ENCODE measurements around the gene USP14.

Gene USP14

DNA sequence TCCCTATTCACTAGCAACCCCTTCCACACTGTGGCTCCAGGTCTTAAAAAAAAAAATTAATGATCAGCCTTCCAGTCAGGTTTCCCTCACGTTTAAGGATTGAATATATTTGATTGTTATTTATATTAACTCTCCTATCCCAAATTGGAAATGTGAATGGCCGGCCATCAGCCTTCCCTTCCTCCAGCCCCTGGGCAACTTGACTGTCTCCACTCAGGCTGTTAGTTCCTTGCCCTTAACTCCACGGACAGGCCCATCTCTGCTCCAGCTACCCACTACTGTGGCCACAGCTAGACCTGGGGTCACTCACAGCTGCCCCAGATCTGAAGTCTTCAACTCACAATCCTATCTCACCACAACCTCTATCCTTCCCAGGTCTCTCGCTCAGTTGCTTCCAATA, 69.5 kb downstream of the USP14 start:
- no peak for DNase-seq (ENCODE audit: low read depth in 2 of 2)

DNA sequence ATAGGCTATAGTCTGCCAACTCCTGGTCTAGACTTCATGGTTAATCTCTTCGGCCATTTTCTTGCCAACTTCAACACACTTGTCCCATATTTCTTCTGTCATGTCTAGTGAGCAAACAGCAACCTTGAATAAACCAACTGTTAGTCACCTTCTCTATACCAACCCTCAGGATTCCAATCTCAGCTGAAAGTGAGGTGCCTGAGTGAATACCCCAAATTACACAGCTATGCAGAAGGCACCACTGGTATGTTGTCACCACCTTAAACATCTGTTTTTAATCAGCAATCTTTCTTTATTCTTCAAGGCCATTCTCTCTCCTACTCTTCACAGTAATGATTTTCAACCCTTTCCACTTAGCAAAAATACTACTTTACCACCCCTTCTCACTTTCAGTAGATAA, 70.2 kb downstream of the USP14 start:
- no peak for DNase-seq (ENCODE audit: low read depth in 2 of 2)

DNA sequence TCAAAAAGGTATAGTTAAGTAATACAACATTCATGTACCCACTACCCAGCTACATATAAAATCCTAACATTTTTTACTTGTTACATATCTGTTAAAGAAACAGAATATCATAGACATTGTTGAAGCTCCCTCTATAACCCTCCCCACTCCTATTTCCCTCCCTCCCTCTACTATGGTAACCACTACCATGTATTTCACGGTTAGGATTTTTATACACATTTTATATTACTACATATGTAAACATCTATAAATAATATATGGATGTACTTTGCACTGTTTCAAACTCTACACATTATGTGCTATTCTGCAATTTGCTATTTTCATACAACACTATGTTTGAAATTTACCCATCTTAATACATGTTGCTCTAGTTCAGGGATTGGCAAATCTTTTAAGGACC, 73.2 kb downstream of the USP14 start:
- no peak for DNase-seq (ENCODE audit: low read depth in 2 of 2)

DNA sequence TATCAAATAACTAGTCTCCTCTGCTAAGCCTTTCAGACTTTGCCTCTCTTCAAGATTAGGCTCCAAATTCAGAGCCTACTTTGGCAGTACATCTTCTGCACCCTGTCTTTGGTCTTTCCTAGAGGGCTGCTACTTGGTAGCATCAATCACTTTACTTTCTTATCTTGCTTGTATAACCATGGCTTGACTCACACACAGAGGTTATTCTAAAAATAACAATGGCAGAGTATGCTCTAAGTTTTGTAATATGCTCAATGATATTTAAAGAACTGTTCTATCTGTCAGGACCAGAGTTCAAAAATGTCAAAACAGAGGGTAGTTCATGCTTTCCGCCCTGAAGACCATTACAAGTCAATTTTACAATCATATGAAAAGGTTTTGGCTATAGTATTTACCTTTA, 81.8 kb downstream of the USP14 start:
- no peak for DNase-seq (ENCODE audit: low read depth in 2 of 2)

DNA sequence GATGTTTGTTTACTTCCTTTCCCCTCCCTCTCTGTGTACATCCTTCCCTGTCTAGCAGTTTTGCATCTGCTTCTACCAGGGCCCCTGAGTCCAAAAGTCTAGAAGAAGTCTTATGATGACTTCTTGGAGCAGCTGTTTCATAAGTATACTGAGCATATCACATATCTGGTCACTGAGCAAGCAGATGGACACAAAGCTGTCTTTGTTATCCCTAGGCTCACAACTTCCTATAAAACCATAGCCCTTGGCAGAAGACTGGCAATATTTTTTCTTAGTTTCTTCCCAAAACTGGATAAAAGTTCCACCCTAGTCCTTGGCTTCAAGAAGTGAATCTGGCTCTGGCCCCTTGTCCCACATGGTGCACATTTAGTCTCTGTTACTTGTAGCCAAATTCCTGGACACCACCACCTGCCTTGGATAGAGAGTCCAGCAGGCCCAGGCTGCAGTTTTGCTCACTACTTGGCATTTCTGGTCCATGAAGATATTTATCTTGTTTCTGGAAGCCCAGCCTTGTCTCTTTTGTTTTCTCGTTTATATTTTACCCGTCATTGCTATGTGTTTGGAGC, 87.0 kb downstream of the USP14 start:
- no peak for DNase-seq (ENCODE audit: low read depth in 2 of 2)

DNA sequence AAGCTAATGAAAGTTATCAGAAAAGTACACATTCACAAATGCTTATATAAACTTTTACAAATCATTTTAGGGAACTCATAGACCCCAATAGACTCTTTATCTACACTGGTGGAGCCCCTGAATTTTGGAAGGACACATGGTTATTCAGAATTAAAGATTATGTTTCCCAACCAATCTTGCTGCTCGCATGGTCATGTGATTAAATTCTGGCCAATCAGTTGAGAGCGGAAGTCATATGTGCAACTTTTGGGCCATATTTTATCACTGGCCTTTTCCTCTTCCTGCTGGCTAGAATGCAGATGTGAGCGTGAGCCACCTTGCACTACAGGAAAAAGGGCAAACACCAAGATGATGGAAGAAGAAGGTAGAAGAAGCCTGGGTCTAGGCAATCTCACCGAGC, 89.7 kb downstream of the USP14 start:
- no peak for DNase-seq (ENCODE audit: low read depth in 2 of 2)

DNA sequence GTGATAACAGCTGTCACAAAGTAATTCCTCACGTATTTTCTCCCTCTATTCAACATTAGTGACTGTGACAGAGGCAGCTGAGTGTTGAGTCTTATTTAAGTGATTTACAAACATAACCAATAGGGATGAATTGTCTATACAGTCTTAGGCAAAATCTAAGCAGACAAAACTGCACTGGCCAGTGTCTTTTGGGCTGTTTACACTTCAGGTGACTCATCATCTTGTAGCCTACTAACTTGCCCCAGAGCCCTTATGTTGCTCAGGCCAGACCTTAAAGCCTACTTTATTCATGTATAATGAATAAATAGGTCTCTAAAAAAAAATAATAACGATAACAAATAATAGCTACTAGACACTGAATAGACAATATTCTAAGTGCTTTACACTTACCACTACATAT, 92.3 kb downstream of the USP14 start:
- DNase-seq (ENCODE audit: low read depth in 2 of 2) = no peak

DNA sequence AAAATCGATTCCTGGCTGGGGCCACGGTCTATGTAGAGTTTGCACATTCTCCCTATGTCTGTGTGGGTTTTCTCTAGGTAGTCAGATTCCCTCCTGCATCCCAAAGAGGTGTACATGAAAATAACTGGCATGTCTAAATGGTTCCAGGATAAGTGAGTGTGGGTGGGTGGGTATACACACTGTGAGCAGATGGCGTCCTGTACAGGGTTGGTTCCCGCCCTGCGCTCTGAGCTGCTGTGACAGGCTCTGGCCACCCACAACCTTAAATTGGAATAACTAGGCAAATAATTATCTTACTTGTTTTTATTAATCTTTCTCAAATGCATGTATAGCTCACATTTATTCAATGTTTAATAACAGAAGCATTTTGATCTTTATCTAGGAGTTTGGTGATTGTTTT, 93.2 kb downstream of the USP14 start:
- DNase-seq (ENCODE audit: low read depth in 2 of 2) = no peak

DNA sequence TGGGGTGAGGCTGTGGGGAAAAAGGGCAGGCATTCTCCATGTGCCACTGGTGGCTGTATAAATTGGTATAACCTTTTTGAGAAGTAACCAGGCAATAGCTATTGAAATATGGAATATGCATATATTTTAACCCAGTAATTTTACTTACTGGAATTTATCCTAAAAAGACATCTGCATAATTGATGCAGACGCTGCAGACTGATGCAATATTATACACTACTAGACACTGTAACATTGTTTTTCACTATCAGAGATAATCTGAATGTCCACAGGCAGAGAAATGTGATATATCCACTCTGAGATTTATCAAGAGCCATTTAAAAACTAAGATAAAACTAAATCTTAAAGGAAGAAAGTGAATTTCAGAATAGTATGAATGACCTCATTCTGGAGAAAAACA, 94.8 kb downstream of the USP14 start:
- no peak for DNase-seq (ENCODE audit: low read depth in 2 of 2)

DNA sequence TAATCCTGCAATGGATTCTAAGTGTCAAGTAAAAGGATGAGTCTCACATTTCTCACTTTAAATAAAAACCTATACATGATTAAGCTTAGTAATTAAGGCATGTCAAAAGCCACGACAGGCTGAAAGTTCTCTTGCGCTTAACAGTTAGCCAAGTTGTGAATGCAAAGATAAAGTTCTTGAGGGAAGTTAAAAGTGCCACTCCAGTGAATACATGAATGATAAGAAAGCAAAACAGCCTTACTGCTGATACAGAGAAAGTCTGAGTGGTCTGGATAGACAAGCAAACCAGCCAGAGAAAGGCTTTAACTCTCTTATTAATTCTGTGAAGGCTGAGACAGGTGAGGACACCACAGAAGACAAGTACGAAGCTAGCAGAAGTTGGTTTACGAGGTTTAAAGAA, 96.8 kb downstream of the USP14 start:
- no peak for DNase-seq (ENCODE audit: low read depth in 2 of 2)

DNA sequence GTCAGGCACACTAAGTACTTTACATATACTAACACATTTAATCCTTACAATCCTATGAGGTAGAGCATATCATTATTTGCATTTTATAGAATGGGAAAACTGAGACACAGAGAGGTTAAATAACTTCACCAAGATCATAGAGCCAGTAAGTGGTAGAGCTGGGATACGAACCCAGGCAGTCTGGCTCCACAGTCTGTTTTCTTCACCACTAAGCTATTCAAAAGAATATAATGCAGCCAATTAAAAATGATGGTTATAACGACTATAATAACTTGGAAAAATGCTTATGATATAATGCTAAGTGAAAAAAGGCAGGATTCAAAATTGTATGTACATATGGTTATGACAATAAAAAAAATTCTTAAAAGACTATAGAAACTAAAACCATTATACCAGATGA, 102.2 kb downstream of the USP14 start:
- no peak for DNase-seq (ENCODE audit: low read depth in 2 of 2)

DNA sequence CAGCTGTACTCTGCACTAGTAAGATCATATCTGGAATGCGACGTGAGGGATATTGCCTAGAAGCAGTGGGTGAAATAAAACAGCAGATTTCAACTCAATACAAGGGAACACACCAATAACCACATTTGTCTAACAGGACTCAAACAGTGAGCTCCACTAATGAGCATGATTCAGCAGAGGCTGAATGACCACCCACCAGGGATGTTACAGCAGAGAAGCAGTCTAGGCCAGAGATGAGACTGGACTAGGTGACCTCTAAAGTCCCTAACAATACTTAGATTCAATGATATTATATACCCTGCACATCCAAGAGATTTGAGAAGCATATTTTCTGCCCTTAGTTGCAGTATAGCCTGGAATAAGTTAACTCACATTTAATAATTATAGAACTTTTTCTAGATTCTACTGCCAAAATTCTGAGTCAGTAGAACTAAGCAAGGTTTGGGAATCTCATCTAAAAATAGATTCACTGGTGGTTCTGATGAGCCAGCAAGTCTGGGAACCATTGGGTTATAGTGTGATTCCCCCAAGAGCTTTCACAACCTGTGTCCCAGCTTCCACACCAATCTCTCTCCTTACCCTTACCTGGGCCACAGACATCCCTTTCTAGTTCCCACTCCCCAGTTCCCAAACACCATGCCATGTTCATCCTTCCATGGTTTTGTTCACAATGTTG, 103.2 kb downstream of the USP14 start:
- DNase-seq (ENCODE audit: low read depth in 2 of 2) = no peak

Data from stimulated activated CD4-positive, alpha-beta T cell treated with anti-CD3 and anti-CD28 coated beads, Interleukin-12 subunit alpha, Interleukin-12 subunit beta, amount 100 ng/mL, for 24 hours (primary cell).